ENCODE results near the gene NUP205. TPM values are rescaled to one million over a fixed set of nuclear protein-coding genes. Genes with fewer than 3 reads are reported as not detected.

NUP205 gene
- total RNA-seq, 1 experiment from 2014 or later, result 91.0 TPM

DNA sequence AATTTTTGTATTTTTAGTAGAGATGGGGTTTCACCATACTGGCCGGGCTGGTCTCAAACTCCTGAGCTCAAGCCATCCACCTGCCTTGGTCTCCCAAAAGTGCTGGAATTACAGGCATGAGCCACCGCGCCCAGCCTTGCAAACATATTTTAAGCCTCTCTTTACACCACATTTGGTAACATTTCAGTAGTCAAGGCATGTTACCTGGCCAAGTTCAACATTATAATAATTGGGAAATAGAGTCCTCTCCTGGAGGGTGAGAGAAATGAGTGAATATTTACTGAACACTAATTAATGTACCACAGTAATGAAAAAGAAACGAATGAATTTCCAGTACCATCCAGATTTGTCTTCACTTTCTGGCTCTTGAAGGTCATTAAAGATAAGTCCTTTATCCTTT is 37.8 kb upstream of the NUP205 start:
- H3K36me3 ChIP-seq (ENCODE audit: control insufficient read depth in 1 of 2, insufficient read depth in 2 of 2, low read length in 2 of 2), result no peaks in the 10 kb centered on the region
- no peaks in the 10 kb centered on the region for H3K9me3 ChIP-seq (ENCODE audit: control insufficient read depth in 1 of 2, insufficient read depth in 1 of 2, low read depth in 1 of 2, low read length in 2 of 2)
- no peak overlapping the region for H3K27ac ChIP-seq (ENCODE audit: low read depth, low read length)
- H3K79me2 ChIP-seq (ENCODE audit: insufficient read depth, low read length), result no peaks in the 10 kb centered on the region
- ChIA-PET CTCF (no interaction called here), RAD21 (ENCODE audit: low non-redundant PET in 1 of 2, low total read pairs in 2 of 2, uncharacterized antibody in 2 of 2, unreplicated experiment in 2 of 2) (no interaction called here), POLR2A (no interaction called here)
- no TSS peak for BruUV-seq (replicated peaks)
- no peak for ATAC-seq
- H3K4me1 ChIP-seq (ENCODE audit: control insufficient read depth in 1 of 2, insufficient read depth in 2 of 2, low read length in 2 of 2), result no peaks in the 10 kb centered on the region
- H3K4me3 ChIP-seq (replicated peaks in 1 of 2; ENCODE audit: low read depth in 1 of 2, low read length in 2 of 2), result no peak overlapping the region
- no peak for DNase-seq (ENCODE audit: low read depth, low spot score)
- H4K20me1 ChIP-seq (ENCODE audit: insufficient read depth), result no peaks in the 10 kb centered on the region
- H3K4me2 ChIP-seq (ENCODE audit: low read length), result no peak overlapping the region
- no peak for TF ChIP-seq RAD21 (IDR thresholded peaks at IDR 0.05; ENCODE audit: low read depth)
- TF ChIP-seq JUND (IDR thresholded peaks at IDR 0.05), result no peak
- no peak for TF ChIP-seq EGR1 (IDR thresholded peaks at IDR 0.05; ENCODE audit: low read depth)
- TF ChIP-seq, protein P1, sequence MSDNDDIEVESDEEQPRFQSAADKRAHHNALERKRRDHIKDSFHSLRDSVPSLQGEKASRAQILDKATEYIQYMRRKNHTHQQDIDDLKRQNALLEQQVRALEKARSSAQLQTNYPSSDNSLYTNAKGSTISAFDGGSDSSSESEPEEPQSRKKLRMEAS (IDR thresholded peaks at IDR 0.05), result no peak
- no peak for TF ChIP-seq POLR2AphosphoS5 (IDR thresholded peaks at IDR 0.05; ENCODE audit: low read depth, low read length)
- TF ChIP-seq, protein P2, sequence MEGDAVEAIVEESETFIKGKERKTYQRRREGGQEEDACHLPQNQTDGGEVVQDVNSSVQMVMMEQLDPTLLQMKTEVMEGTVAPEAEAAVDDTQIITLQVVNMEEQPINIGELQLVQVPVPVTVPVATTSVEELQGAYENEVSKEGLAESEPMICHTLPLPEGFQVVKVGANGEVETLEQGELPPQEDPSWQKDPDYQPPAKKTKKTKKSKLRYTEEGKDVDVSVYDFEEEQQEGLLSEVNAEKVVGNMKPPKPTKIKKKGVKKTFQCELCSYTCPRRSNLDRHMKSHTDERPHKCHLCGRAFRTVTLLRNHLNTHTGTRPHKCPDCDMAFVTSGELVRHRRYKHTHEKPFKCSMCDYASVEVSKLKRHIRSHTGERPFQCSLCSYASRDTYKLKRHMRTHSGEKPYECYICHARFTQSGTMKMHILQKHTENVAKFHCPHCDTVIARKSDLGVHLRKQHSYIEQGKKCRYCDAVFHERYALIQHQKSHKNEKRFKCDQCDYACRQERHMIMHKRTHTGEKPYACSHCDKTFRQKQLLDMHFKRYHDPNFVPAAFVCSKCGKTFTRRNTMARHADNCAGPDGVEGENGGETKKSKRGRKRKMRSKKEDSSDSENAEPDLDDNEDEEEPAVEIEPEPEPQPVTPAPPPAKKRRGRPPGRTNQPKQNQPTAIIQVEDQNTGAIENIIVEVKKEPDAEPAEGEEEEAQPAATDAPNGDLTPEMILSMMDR (IDR thresholded peaks at IDR 0.05 in 2 of 3, conservative IDR thresholded peaks at IDR 0.05 in 1 of 3; ENCODE audit: borderline replicate concordance in 1 of 3, insufficient read depth in 1 of 3, low read depth in 2 of 3, low read length in 2 of 3), result no peak
- no peak for TF ChIP-seq SIN3A (IDR thresholded peaks at IDR 0.05; ENCODE audit: low read depth)
- TF ChIP-seq TCF7L2 (IDR thresholded peaks at IDR 0.05; ENCODE audit: borderline replicate concordance, extremely low read depth, insufficient read depth, insufficient read length), result no peak
- no peak for TF ChIP-seq FOSL1 (IDR thresholded peaks at IDR 0.05; ENCODE audit: low read depth)
- no peak for TF ChIP-seq YY1 (IDR thresholded peaks at IDR 0.05; ENCODE audit: extremely low read depth, insufficient replicate concordance, low read depth, low read length)
- TF ChIP-seq, protein P3, sequence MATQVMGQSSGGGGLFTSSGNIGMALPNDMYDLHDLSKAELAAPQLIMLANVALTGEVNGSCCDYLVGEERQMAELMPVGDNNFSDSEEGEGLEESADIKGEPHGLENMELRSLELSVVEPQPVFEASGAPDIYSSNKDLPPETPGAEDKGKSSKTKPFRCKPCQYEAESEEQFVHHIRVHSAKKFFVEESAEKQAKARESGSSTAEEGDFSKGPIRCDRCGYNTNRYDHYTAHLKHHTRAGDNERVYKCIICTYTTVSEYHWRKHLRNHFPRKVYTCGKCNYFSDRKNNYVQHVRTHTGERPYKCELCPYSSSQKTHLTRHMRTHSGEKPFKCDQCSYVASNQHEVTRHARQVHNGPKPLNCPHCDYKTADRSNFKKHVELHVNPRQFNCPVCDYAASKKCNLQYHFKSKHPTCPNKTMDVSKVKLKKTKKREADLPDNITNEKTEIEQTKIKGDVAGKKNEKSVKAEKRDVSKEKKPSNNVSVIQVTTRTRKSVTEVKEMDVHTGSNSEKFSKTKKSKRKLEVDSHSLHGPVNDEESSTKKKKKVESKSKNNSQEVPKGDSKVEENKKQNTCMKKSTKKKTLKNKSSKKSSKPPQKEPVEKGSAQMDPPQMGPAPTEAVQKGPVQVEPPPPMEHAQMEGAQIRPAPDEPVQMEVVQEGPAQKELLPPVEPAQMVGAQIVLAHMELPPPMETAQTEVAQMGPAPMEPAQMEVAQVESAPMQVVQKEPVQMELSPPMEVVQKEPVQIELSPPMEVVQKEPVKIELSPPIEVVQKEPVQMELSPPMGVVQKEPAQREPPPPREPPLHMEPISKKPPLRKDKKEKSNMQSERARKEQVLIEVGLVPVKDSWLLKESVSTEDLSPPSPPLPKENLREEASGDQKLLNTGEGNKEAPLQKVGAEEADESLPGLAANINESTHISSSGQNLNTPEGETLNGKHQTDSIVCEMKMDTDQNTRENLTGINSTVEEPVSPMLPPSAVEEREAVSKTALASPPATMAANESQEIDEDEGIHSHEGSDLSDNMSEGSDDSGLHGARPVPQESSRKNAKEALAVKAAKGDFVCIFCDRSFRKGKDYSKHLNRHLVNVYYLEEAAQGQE (IDR thresholded peaks at IDR 0.05; ENCODE audit: low read depth), result no peak
- no peak for TF ChIP-seq EZH2 (IDR thresholded peaks at IDR 0.05)
- TF ChIP-seq EZH2phosphoT487 (IDR thresholded peaks at IDR 0.05; ENCODE audit: borderline replicate concordance), result no peak
- TF ChIP-seq, protein P4, sequence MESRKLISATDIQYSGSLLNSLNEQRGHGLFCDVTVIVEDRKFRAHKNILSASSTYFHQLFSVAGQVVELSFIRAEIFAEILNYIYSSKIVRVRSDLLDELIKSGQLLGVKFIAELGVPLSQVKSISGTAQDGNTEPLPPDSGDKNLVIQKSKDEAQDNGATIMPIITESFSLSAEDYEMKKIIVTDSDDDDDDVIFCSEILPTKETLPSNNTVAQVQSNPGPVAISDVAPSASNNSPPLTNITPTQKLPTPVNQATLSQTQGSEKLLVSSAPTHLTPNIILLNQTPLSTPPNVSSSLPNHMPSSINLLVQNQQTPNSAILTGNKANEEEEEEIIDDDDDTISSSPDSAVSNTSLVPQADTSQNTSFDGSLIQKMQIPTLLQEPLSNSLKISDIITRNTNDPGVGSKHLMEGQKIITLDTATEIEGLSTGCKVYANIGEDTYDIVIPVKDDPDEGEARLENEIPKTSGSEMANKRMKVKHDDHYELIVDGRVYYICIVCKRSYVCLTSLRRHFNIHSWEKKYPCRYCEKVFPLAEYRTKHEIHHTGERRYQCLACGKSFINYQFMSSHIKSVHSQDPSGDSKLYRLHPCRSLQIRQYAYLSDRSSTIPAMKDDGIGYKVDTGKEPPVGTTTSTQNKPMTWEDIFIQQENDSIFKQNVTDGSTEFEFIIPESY (IDR thresholded peaks at IDR 0.05; ENCODE audit: extremely low read depth, insufficient replicate concordance, low read length), result no peak
- TF ChIP-seq SP1 (IDR thresholded peaks at IDR 0.05; ENCODE audit: low read depth), result no peak
- no peak for TF ChIP-seq SRF (IDR thresholded peaks at IDR 0.05; ENCODE audit: low read depth)
- TF ChIP-seq ZNF274 (IDR thresholded peaks at IDR 0.05; ENCODE audit: low read depth, low read length), result no peak
- no peak for TF ChIP-seq CBX3 (IDR thresholded peaks at IDR 0.05; ENCODE audit: low read depth)
- H3K9ac ChIP-seq (ENCODE audit: low read length), result no peak overlapping the region
- no peaks in the 10 kb centered on the region for H3K9me2 ChIP-seq (ENCODE audit: insufficient read depth)
- no peaks in the 10 kb centered on the region for H3K27me3 ChIP-seq (ENCODE audit: insufficient read depth, low read length)
- intact Hi-C loops (cut with micrococcal nuclease), result no loop called here
- no peak overlapping the region for H2AFZ ChIP-seq (ENCODE audit: low read depth, low read length, poor library complexity, severe bottlenecking)
